DND-41 (cell line): ENCODE data around the gene NOX5.

ENCODE experiments used
- ATAC-seq: fragments of 200-7000 bp; cut with Tn5 transposase; 3 replicates; pipeline ENCODE4 v1.9.1; 2021; ENCODE audit warnings: low read depth; ENCODE audit not compliant: insufficient read depth
- DNase-seq: peaks from one replicate; pipeline ENCODE4 v3.0.0-alpha.2; 2020
- H2AFZ ChIP-seq: 2 replicates; pipeline ENCODE4 v1.6.0; 2012; ENCODE audit warnings: low read depth, low read length
- H3K27ac ChIP-seq: 2 replicates; pipeline ENCODE4 v1.5.1; 2012; ENCODE audit warnings: low read length, inconsistent platforms
- H3K27me3 ChIP-seq: fragments of 200-600 bp; sonication (generic); 2 replicates; pipeline ENCODE4 v1.6.0; 2012; ENCODE audit warnings: low read length, mild to moderate bottlenecking, inconsistent platforms; ENCODE audit not compliant: insufficient read depth, poor library complexity
- H3K36me3 ChIP-seq: 2 replicates; pipeline ENCODE4 v1.5.1; 2012; ENCODE audit warnings: low read length, inconsistent platforms; ENCODE audit not compliant: insufficient read depth
- H3K4me1 ChIP-seq: 2 replicates; pipeline ENCODE4 v1.5.1; 2012; ENCODE audit warnings: mild to moderate bottlenecking, low read length; ENCODE audit not compliant: insufficient read depth
- H3K4me2 ChIP-seq: 2 replicates; pipeline ENCODE4 v1.6.0; 2012; ENCODE audit warnings: mild to moderate bottlenecking, moderate library complexity, low read length, inconsistent platforms; ENCODE audit not compliant: insufficient read depth
- H3K4me3 ChIP-seq, 2 experiments: fragments of 200-600 bp in 1 of 2; shearing (Covaris generic) in 1 of 2; 2 replicates each; pipeline ENCODE4 v1.5.1; 2012 to 2016; ENCODE audit warnings: inconsistent platforms in 2 of 2, low read length in 2 of 2, mild to moderate bottlenecking in 2 of 2, low read depth in 1 of 2, moderate library complexity in 1 of 2
- H3K79me2 ChIP-seq: 2 replicates; pipeline ENCODE4 v1.6.0; 2012; ENCODE audit warnings: low read length, inconsistent platforms; ENCODE audit not compliant: insufficient read depth
- H3K9ac ChIP-seq: 2 replicates; pipeline ENCODE4 v1.6.0; 2012; ENCODE audit warnings: low read depth, mild to moderate bottlenecking, inconsistent platforms, low read length, moderate library complexity
- H3K9me3 ChIP-seq: 2 replicates; pipeline ENCODE4 v1.5.1; 2012; ENCODE audit warnings: low read length, moderate library complexity, mild to moderate bottlenecking, inconsistent platforms; ENCODE audit not compliant: insufficient read depth, severe bottlenecking
- H4K20me1 ChIP-seq: 2 replicates; pipeline ENCODE4 v1.6.0; 2012; ENCODE audit warnings: low read length; ENCODE audit not compliant: insufficient read depth
- CTCF ChIP-seq: IDR thresholded peaks from 2 replicates; pipeline ENCODE4 v1.5.1; 2012; ENCODE audit warnings: borderline replicate concordance, low read length, moderate library complexity, mild to moderate bottlenecking; ENCODE audit not compliant: poor library complexity, severe bottlenecking; ENCODE audit errors: extremely low read depth
- EZH2 ChIP-seq: IDR thresholded peaks from 3 replicates; pipeline ENCODE4 v1.6.1; 2012; ENCODE audit warnings: borderline replicate concordance, low read depth, mild to moderate bottlenecking, moderate library complexity, low read length, inconsistent platforms; ENCODE audit not compliant: severe bottlenecking

The NOX5 gene

GRCh38 chr15:69025320-69025719 lies 10.8 kb downstream of the NOX5 start:
- no peaks in the 10 kb centered on the region for H3K79me2 ChIP-seq
- H3K4me1 ChIP-seq = no peaks in the 10 kb centered on the region
- no peak overlapping the region for H3K4me3 ChIP-seq
- H2AFZ ChIP-seq = no peak overlapping the region
- ATAC-seq = no peak
- no peaks in the 10 kb centered on the region for H3K9me3 ChIP-seq
- TF ChIP-seq EZH2 = no peak
- no peak overlapping the region for H3K27ac ChIP-seq
- no peaks in the 10 kb centered on the region for H4K20me1 ChIP-seq
- no peak overlapping the region for H3K4me2 ChIP-seq
- no peak for DNase-seq
- H3K9ac ChIP-seq = no peak overlapping the region
- H3K36me3 ChIP-seq = no peaks in the 10 kb centered on the region
- H3K27me3 ChIP-seq = no peaks in the 10 kb centered on the region

- TF ChIP-seq CTCF = no peak
- no peak for TF ChIP-seq EZH2
- Histone ChIP-seq H3K79me2 (no peaks in the 10 kb centered on the region), H3K27ac (no peak overlapping the region), H2AFZ (no peak overlapping the region), H3K27me3 (no peaks in the 10 kb centered on the region), H3K4me1 (no peaks in the 10 kb centered on the region), H3K9ac (no peak overlapping the region), H3K4me3 (no peak overlapping the region), H4K20me1 (no peaks in the 10 kb centered on the region), H3K4me2 (no peak overlapping the region), H3K9me3 (no peaks in the 10 kb centered on the region), H3K36me3 (no peaks in the 10 kb centered on the region)
- no peak for ATAC-seq
- no peak for DNase-seq
These were observed 11.9 kb downstream of the NOX5 start for GRCh38 chr15:69026355-69026754.

GRCh38 chr15:69027976-69028518 lies 13.6 kb downstream of the NOX5 start:
- Histone ChIP-seq H3K4me1 (no peaks in the 10 kb centered on the region), H3K27ac (no peak overlapping the region), H4K20me1 (no peaks in the 10 kb centered on the region), H3K4me2 (no peak overlapping the region), H3K27me3 (no peaks in the 10 kb centered on the region), H3K36me3 (no peaks in the 10 kb centered on the region), H3K4me3 (no peak overlapping the region), H3K9ac (no peak overlapping the region), H2AFZ (no peak overlapping the region), H3K9me3 (no peaks in the 10 kb centered on the region), H3K79me2 (no peaks in the 10 kb centered on the region)
- ATAC-seq (no peak), DNase-seq (no peak)
- TF ChIP-seq CTCF = no peak
- TF ChIP-seq EZH2 = no peak

GRCh38 chr15:69031013-69032001 lies 16.8 kb downstream of the NOX5 start:
- H3K36me3 ChIP-seq = no peaks in the 10 kb centered on the region
- no peaks in the 10 kb centered on the region for H3K27me3 ChIP-seq
- no peak overlapping the region for H3K27ac ChIP-seq
- DNase-seq = no peak
- no peaks in the 10 kb centered on the region for H3K9me3 ChIP-seq
- no peaks in the 10 kb centered on the region for H3K79me2 ChIP-seq
- TF ChIP-seq EZH2 = no peak
- TF ChIP-seq CTCF = no peak
- no peak overlapping the region for H3K4me2 ChIP-seq
- no peak overlapping the region for H3K4me3 ChIP-seq
- no peaks in the 10 kb centered on the region for H3K4me1 ChIP-seq
- H3K9ac ChIP-seq = no peak overlapping the region
- H4K20me1 ChIP-seq = no peaks in the 10 kb centered on the region
- no peak overlapping the region for H2AFZ ChIP-seq
- no peak for ATAC-seq
